ENCODE results near the gene RBM4B.
A peak's percentile ranks its signal among the peaks of the same experiment; 100 is the strongest.

Gene RBM4B

DNA sequence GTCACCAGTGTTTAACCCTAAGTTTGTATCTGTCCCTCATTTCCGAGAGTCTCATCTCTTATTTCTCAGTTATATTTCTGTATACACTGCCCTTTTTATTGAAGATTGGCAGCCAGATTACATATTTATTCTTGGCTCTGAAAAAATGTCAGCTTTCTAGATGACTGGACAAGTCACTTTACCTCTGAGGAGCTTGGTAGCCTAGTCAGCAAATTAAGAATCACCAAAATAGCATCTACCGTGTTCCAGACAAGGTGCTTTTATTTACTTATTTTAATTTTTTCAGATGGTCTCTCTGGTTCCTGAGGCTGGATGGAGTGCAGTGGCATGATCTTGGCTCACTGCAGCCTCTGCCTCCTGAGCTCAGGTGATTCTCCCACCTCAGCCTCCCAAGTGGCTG lies 44.7 kb downstream of the RBM4B start:
- DNase-seq (ENCODE audit: insufficient read length, low spot score) (no peak), FAIRE-seq (no peak)
- TF ChIP-seq POLR2A (IDR thresholded peaks at IDR 0.05; ENCODE audit: low read depth, low read length), result no peak

DNA sequence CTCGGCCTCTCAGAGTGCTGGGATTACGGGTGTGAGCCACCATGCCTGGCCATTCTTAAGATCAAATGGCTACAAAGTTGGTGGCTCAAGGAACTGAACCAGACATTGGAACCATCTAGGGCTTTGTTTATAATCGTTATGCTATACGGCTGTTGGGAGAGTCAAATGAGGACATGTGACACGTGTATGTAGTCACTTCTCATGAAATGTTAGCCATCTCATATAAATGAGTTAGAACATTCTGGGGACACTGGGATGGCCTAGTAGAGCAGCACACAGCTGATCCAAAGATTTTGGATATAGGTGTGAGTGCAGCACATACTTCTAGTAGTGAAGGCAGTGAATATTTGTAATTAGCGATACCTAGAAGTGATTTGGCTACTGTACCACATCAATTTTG lies 45.8 kb downstream of the RBM4B start:
- no peak for TF ChIP-seq POLR2A (IDR thresholded peaks at IDR 0.05; ENCODE audit: low read depth, low read length)
- FAIRE-seq (no peak), DNase-seq (ENCODE audit: insufficient read length, low spot score) (no peak)

DNA sequence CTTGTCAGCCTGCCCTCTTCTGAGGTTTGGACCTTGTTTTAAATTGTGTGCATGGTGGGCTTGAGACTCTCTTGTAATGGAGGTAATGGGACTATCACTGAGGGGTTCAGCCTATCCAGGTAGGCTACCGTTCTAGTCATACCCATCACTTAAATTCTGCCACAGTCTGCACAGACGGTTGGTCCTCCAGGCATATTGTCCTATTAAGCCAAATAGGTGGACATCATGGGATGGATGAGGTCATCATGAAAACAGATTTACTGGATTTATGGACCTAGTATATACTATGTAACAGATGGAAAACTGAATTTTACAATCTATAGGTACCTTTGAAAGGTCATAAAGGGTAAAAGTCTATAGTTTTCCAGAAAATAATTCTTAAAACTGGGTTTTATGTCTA lies 48.3 kb downstream of the RBM4B start:
- DNase-seq (ENCODE audit: insufficient read length, low spot score), result no peak
- no peak for TF ChIP-seq POLR2A (IDR thresholded peaks at IDR 0.05; ENCODE audit: low read depth, low read length)
- no peak for FAIRE-seq

DNA sequence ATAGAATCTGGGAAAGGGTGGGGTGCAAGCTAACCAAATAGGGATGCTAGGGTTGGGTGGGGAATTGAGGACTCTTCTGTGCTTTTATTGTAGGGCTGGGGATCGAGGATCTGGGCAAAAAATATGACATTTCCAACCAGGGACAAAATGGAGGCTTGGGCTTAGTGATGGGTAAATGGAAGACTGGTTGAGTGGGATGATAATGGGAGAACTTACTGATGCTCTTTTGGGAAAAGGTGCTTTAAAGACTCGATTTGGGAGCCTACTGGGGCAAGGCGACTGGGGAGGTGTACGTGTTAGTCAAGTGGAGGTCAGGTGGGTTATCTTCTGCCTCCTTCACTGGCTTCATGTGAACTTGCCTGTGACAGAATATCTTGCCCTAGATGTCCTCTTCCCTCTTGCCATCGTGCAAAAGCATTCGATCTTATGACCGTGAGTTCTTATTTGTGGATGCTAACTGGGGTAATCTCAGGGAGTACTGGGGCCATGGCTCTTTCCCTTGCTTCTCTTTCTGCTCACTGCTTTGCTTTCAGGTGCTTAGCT lies 49.6 kb downstream of the RBM4B start:
- no peak for DNase-seq (ENCODE audit: insufficient read length, low spot score)
- TF ChIP-seq POLR2A (IDR thresholded peaks at IDR 0.05; ENCODE audit: low read depth, low read length), result no peak
- FAIRE-seq, result no peak

DNA sequence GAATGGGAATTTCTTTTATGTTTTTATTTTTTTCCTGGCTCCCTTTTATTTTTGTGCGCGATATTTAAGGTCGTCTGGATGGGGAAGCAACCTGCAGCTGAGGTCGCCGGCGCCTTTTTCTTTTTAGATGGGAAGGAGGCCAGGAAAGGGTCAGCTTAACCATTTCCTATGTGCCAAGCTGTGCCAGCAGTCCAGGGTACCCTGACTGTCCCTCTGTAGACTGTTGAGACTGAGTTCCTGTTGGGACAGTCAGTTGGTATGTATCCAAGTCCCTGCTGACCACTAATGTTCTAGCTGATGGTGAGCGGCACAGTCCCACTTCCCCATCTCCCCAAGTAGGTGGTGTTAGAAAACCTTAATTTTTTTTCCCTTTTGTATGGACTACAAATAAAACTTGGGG lies 50.8 kb downstream of the RBM4B start:
- no peak for TF ChIP-seq POLR2A (IDR thresholded peaks at IDR 0.05; ENCODE audit: low read depth, low read length)
- FAIRE-seq (no peak), DNase-seq (ENCODE audit: insufficient read length, low spot score) (no peak)

DNA sequence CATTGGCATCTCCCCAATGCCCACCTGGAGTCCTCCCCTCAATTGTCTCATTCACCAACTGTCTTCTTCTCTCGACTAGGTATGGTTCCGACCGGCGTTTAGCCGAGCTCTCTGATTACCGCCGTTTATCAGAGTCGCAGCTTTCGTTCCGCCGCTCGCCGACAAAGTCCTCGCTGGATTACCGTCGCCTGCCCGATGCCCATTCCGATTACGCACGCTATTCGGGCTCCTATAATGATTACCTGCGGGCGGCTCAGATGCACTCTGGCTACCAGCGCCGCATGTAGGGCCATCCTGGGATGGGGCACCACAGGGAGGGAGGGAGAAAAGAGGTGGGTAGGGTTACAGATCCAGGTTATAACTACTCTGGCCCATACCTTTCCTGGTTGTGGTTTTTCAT lies 51.3 kb downstream of the RBM4B start:
- DNase-seq (ENCODE audit: insufficient read length, low spot score) (no peak), FAIRE-seq (no peak)
- TF ChIP-seq POLR2A (IDR thresholded peaks at IDR 0.05; ENCODE audit: low read depth, low read length), result no peak

DNA sequence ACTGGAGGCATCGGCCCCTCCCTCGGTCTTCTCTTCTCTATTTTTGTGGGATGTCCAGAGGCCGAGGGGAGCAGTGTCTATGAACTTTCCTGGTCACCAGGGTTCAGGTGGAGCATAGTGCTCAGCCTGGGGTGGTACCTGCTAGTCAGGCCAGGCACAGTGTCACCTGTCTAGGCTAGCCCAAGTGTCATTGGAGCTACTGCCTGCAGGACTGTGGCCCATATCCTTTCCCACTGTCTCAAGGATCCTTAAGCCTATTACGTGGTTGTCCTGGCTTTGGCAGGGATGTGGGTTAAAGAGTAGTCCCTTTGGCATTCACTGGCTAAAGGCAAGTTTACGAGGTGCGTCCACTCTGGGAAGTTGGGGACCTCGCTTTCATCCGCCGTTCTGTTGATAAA lies 51.9 kb downstream of the RBM4B start:
- no peak for TF ChIP-seq POLR2A (IDR thresholded peaks at IDR 0.05; ENCODE audit: low read depth, low read length)
- DNase-seq (ENCODE audit: insufficient read length, low spot score) (no peak), FAIRE-seq (no peak)

DNA sequence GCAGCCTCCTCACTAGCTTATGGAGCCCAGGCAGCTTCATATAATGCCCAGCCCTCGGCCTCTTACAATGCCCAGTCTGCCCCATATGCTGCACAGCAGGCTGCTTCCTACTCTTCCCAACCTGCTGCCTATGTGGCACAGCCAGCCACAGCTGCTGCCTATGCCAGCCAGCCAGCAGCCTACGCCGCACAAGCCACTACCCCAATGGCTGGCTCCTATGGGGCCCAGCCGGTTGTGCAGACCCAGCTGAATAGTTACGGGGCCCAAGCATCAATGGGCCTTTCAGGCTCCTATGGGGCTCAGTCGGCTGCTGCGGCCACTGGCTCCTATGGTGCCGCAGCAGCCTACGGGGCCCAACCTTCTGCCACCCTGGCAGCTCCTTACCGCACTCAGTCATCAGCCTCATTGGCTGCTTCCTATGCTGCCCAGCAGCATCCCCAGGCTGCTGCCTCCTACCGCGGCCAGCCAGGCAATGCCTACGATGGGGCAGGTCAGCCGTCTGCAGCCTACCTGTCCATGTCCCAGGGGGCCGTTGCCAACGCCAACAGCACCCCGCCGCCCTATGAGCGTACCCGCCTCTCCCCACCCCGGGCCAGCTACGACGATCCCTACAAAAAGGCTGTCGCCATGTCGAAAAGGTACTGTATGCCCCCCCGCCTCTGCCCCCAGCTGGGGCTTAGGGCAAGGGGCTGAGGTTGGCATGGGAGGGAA lies 52.5 kb downstream of the RBM4B start:
- DNase-seq (ENCODE audit: insufficient read length, low spot score), result no peak
- no peak for FAIRE-seq
- no peak for TF ChIP-seq POLR2A (IDR thresholded peaks at IDR 0.05; ENCODE audit: low read depth, low read length)

DNA sequence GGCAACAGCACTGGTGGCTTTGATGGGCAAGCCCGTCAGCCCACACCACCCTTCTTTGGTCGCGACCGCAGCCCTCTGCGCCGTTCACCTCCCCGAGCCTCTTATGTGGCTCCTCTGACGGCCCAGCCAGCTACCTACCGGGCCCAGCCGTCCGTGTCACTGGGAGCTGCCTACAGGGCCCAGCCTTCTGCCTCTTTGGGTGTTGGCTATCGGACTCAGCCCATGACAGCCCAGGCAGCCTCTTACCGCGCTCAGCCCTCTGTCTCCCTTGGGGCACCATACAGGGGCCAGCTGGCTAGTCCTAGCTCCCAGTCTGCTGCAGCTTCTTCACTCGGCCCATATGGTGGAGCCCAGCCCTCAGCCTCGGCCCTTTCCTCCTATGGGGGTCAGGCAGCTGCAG lies 53.2 kb downstream of the RBM4B start:
- no peak for DNase-seq (ENCODE audit: insufficient read length, low spot score)
- no peak for FAIRE-seq
- no peak for TF ChIP-seq POLR2A (IDR thresholded peaks at IDR 0.05; ENCODE audit: low read depth, low read length)

DNA sequence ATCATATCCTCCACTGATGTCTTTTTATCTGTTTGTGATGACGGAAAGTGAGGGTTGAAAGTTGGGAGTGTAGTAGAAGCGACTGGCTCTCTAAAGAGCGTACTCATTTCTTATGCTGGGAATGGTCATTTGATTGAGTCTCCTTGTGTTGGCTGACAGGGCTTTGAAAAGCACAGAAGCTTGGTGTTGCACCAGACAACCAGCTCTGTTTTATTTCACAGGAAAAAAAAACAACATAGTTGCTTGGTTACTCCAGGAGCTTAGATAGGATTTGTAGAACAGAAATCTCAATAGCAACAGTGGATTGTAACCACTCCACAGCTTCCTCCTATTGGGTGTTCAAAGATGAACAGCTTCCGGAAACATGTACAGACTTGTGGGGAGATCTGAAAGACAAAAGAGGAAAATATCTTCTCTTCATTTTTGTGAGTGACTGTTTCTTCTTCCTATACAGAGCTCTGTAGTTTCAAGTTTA lies 58.6 kb downstream of the RBM4B start:
- FAIRE-seq (no peak), DNase-seq (ENCODE audit: insufficient read length, low spot score) (no peak)
- TF ChIP-seq POLR2A (IDR thresholded peaks at IDR 0.05; ENCODE audit: low read depth, low read length), result no peak

DNA sequence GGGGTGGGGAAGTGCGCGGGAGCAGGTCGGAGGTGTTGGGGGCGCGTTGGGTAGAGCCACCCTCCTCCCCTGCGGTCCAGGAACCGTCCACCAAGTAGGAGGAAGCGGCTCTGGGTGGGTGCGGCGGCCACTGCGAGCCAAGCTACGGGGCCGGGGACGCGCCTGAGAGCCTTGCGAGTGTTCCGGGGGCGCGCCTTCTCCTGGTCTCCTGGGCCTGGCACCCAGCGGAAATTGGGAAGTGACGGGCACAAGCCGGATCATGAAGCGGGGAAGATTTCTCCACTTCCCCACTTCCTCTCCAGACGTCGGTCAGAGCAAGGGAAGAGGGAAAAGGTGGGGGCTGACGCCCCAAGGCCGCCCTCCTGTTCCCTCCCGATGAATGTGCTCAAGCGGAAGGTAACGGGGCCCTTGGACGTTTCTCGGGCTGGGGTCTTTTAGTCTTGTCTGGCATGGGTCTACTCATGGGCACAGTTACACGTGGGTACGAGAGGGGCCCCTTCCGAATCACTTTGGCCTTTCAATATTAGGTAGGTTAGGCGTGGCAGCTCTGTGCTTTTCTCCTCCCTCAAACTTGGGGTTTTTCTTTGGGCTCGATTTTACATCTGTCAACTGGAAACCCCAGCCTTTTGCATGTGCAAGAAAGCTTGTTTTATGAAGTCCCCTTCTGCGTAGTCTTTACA lies 60.4 kb downstream of the RBM4B start:
- DNase-seq (ENCODE audit: insufficient read length, low spot score) (no peak), FAIRE-seq (no peak)
- no peak; the same call in 1 of the 2 replicates for TF ChIP-seq POLR2A (IDR thresholded peaks at IDR 0.05; ENCODE audit: low read depth, low read length)

DNA sequence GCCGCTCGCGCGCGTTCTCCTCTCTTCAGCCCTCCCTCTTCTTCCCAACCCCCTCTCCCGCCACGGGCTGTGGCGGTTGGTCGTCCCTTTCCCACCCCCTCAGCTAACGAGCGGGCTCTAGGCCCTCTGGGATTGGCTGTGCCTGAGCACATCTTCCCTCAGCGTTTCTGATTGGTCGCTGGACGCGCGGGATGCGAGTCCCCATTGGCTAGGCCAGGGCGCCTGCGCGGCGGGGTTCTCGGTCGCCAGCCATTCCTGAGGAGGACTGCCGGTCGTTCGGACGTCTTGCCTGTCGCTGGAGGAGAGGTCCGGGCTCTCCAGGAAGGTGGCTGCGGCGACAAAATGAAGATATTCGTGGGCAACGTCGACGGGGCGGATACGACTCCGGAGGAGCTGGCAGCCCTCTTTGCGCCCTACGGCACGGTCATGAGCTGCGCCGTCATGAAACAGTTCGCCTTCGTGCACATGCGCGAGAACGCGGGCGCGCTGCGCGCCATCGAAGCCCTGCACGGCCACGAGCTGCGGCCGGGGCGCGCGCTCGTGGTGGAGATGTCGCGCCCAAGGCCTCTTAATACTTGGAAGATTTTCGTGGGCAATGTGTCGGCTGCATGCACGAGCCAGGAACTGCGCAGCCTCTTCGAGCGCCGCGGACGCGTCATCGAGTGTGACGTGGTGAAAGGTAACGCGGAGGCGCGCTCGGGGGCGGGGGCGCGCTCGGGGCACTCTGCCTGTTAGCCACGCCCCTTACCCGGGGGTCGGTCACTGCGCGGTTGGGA lies 61.1 kb downstream of the RBM4B start, which contains the start of gene RBM14:
Gene RBM14 (plus strand): TSS at position 252 of the 776 bp plus-strand sequence. CDS start 91 bp downstream, at position 343.
- FAIRE-seq (no peak), DNase-seq (ENCODE audit: insufficient read length, low spot score) (peak; percentile 99)
- TF ChIP-seq POLR2A (IDR thresholded peaks at IDR 0.05; ENCODE audit: low read depth, low read length), result peak; percentile 95
